Right hindlimb (tissue), 1 donor: Measurements from ENCODE around the gene CHRFAM7A.
"Not testable (repeated sequence)": the region's sequence is repeated elsewhere in the genome, so short reads cannot be mapped to it uniquely, and the experiment has no call there.

Source experiments
- DNase-seq: peaks from one replicate; pipeline ENCODE4 v3.0.0-alpha.2; 2018

Gene CHRFAM7A

GRCh38 chr15:30315704-30316103, 77.6 kb downstream of the CHRFAM7A start:
- not testable (repeated sequence) for DNase-seq

- not testable (repeated sequence) for DNase-seq
Observed at GRCh38 chr15:30310575-30310974, 82.8 kb downstream of the CHRFAM7A start.
